Central memory CD4-positive, alpha-beta T cell (primary cell): ENCODE measurements around the gene GRIK4.

Experiments used
- DNase-seq: peaks from one replicate; pipeline ENCODE4 v3.0.0; 2022

Gene GRIK4

DNA sequence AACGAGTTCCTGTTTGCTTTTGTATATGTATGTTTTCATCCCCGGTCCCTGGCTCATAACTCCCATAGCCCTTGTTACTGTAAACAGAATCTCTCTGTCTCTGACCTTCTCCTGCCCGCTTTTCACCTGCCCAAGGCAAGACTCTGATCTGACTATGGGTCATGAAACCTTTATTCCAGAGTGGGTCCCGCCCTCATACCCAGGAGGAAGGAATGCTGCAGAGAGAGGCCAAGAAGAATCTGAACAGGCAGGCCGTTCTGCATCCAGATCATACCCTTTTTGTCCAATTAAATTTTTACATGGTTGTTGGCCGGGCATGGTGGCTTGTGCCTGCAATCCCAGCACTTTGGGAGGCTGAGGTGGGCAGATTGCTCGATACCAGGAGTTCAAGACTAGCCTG is 39.6 kb downstream of the GRIK4 start:
- DNase-seq = no peak

DNA sequence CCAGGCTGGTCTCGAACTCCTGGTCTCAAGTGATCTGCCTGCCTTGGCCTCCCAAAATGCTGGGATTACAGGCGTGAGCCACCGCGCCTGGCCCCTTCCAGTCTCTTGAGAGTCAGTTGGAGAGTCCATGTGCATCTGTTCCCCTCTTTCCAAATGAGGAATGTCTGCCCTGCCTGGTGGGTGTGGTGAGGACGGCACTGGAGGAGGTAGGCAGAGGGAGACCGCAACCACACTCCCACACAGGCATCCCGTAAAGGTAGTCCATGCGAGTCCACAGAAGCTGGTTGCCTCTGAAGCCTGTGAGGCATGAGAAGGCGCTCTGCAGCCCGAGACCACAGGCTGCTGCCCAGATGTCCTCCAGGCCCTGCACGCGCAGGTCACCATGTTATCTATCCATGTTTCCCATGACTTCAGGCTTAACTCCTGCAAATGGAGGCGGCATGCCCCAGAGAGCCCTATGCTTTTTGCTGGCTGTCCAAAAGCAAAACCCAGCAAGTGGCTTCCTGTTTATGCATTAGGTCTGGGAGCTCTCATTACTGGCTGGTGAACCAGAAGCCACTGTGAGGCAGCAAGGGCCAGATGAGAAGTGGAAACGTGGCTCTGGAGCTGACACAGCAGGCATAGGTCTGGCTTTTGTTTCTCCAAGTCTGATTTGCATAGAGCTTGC is 43.4 kb downstream of the GRIK4 start:
- no peak for DNase-seq

DNA sequence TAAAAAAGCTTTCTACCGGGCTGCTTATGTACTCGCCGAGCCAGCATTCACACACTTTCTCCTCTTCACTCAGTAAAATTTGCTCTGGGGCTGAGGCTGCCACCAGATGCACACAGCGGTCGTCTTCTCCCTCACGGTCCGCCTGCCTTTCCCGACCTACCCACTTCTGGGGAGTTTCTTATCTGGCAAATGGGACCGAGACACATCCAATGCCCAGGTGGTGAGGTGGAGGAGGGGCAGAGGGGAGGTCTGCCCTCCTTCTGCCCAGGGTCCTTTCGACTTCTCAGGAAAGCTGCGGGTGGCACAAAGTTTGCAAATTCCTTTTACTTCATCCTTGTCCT is 43.9 kb downstream of the GRIK4 start:
- DNase-seq = no peak

DNA sequence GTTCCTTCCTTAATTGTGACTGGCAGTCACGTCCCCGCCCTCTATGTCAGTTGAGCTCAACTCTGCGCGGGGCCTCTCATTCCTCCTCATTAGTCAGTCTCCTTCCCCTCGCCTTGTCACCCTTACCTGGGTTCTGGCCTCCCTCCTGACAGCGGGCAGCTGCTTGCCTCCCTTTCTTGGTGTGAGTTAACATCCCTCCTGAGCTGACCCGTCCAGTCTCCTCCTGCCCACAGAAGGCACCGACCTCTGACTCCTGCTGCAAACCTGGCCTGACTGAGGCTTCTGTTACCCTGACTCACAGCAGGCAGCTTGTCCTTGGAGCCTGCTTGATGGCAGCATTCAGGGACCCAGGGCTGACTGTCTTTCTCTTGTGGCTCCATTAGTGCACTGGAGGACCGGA is 45.2 kb downstream of the GRIK4 start:
- DNase-seq = no peak

DNA sequence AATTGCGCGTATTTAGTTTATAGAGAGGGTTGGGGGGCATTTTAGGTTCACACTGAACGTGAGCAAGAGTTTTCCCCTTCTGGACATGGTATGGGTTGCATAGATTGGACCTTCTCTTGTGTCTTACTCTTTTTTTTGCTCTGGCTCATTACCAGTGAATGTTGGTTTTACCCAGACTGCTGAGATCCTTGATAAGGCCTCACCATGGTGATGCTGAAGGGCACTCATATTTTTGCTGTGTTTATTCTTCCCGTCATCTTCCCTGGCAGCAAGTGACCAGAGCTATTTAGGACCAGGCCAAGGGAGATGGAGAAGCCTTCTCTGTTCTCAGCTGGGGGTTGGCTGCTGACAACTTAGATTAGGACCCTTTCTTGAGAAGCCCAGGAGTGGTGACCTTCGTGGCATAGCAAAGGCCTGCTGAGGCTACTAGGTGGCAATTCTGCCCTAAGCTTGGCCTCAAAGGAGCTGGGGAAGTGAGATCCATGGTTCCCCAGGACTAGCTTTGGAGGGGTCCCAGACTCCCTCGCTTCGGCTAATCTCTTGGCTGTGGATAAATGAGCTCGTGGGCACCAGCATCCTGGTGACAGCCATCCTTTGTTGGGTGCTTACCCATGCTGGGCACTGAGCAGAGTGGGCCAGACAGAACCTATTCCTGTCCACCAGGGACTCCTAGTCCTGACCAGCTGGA is 47.3 kb downstream of the GRIK4 start:
- no peak for DNase-seq

DNA sequence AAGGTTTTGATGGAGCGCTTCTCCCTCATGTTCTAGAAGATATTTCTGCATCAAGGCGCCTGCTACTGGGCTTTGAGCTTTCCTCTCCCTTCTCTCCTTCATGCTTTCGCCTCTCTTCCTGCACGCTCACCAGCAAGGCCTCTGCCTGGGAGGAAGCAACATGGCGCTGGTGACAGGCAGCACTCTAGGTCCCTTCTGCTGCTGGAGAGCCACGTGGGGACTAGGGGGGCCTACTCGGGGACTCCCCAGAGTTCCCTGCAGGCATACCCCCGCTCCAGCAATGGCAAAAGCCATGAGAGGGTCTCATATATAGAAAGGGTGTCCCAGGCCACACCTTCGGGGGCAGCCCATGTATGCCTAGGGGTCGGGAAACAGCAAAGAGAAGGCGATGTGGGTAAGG is 49.7 kb downstream of the GRIK4 start:
- DNase-seq = no peak

DNA sequence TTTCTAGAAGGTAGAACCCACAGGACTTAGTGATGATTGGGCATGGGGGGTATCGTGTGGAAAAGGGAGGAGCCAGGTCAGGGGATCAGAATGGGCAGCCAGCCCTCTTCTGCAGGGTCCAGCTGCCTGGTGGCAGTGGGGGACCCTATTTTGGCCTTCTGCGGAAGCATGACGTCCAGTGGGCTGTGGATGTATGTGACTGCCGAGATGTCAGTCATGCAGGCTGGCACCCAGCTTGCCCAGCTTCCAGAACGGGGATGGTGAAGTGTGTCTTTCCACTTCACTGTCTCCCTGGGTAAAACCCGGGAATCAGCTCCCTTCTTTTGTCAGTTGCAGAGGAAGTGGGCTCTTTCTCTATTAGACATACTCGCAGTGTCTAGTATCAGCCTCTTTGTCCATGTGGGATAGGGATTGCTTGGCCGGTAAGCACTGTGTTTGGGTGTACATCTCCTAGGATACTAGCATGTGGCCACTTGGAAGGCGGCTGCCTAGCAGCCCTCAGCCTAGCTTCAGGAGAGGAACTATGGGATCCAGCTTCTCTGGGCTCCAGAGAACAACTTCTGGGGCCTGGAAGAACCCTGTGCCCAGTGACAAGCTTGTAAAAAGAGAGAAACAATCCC is 51.4 kb downstream of the GRIK4 start:
- no peak for DNase-seq

DNA sequence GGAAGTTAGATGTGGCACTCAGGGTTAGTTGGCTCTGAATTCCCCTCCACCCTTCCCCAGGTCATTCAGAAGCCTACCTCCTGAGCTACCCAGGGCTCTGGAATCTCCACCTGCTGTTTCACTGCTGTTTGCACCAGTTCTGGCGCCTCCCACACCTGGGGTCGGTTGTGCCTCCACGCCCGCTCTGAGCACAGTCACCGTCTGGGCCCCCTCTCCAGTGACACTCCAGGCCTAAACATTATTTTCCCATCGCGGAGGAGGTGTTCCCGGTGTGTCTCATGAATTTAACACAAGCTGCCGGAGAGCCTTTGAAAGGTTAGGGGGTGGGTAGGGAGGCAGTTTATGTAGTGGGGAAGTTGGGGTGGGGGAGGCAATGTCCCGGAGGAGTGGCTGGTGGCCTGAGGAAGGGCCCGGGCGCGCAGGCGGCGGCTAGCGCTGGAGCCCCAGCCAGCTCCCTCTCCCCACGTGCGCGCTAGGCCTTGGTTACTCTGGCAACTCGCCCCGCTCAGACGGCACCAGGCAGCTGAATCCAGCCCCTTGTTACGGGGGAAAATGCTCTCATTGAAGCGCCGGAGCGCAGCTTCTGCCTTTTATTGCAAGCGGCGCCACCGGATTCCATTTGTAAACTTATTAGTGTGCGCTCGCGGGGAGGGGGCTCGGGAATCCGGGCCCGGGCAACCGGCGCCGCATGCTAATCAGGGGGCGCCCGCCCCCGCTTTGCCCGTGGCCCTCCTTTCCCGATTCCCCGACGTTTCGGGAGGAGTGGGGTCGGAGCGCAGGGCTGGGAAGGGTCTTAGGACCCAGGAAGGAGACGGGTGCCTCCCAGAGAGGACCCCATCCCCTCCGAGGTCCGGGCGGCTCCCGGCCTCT is 52.4 kb downstream of the GRIK4 start:
- no peak for DNase-seq

DNA sequence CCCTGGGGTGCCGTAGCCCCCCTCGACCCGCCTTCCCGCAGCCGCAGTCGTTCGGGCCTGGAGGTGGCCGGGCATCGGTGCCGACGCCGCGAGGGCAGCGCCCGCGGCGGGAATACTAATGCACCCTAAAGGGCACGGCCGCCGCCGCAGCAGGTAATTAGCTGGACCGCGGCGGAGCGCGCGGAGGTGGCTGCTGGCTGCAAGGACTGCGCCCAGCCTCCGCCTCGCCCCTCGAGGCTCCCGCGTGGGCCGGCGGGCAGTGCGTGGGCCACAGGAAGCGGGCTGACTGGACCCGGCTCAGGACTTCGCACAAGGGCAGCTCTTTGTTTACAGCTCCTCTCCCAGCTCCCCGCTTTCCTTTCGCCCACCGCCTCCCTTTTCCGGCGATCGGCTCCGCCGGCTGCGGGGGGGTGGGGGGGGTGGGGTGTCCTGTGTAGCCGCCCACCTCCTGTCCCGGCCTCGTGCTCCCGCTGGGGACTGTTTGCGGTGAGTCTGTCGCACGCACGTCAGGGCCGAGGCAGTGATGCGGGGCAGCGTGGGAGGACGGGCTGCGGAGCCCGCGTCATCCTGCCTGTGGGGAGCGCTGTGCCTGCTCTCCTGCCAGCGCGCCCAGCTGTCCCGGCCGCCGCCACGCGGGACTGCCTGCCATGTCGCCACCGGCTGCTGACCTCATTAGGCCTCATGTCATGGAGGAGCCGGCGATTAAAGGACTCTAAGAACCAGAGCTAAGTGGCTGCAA is 53.2 kb downstream of the GRIK4 start:
- no peak for DNase-seq

DNA sequence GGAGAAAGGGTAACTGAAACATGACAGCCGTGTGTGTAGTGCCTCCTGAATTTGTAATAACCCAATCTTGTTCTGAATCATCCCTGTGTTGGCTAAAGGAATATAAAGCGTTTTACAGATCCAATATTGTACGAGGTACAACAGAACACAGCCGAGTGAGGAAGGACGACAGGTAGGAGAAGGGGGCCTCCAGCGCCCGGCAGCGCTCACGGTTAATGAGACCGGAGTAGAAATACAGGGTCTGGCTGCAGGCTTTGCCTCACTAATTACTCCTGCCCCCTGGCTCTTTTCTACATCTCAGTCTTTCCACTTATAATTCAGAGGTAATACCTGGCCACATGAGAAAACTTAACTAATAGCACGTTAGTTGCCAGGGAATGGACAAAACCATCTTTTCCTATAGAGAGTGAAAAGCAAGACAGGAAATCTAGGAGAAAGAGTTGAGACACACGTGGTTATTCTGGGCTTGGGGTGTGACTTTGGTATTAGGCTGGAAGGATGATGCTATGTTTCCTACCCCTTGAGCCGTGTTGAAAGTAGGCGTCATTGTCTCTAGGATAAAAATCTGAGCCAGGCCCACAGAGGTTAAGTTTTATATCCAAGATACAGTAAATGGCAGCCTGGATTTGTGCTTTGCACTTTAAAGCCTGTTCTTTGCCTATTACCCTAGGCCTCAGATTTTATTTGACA is 54.1 kb downstream of the GRIK4 start:
- no peak for DNase-seq

DNA sequence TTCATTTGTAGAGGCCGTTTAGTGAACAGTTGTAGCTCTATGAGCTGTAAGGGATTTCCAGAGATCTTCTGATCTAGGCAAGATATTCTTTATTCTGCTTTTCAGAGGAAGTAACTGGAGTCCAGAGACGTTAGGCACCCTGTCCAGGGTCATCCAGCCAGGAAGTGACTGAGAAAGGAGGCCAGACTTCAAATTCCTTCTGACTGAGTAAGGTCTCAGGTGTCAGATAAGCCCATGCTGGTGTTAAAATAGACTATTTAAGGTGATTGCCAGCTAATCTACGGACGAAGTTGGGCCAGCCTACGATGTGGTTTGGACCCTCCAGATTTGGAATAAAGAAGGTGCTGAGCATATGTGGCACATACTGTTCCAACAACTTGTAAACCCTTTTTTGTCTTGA is 54.6 kb downstream of the GRIK4 start:
- no peak for DNase-seq

DNA sequence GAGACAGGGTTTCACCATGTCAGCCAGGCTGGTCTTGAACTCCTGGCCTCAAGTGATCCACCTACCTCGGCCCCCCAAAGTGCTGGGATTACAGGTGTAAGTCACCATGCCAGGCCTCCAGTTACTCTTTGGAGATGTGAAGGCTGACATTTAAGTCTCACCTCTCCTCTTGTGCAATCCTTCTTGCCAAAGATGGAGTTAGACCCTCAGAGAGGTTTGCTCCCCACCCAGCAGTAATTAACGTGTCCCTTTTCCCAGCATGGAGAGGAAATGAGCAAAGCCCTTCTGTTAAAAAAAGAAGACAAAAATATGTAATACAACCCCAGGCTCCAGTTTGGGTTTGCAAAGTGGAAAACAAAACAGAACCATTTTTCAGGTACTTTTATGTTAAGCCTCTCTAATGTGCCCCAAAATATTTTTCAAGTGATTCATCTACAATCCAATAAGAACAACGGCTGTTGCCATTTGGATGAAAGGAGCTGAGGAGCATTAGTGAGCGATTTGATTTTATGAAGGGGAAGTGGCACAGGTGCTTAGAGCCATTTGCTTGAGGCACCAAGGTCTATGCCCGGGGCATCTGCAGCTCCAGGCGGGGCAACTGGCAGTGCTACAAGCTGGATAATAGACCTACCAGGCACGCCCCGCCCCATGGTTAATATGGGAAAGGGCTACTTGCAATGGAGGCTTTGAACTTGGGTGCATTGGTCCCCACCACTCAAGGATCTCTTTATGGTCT is 57.2 kb downstream of the GRIK4 start:
- no peak for DNase-seq

DNA sequence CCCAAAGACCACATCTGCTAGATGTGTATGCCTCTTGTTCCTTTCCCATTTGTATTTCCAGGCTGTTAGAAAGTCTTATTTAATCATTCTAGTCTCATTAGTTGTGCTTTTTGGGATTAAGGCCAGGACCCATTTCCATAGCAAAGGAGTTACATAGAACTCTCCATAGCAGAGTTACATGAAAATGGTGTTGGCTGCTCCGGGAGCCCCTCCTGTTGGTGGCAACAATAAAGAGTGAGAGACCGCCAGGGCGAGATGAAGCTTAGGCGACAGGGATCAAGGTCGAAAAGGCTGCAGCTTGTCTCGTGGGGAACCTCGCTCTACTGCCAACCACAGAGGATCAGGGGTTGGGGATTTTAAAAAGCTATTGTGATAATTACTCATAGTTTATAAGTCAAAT is 58.3 kb downstream of the GRIK4 start:
- no peak for DNase-seq

DNA sequence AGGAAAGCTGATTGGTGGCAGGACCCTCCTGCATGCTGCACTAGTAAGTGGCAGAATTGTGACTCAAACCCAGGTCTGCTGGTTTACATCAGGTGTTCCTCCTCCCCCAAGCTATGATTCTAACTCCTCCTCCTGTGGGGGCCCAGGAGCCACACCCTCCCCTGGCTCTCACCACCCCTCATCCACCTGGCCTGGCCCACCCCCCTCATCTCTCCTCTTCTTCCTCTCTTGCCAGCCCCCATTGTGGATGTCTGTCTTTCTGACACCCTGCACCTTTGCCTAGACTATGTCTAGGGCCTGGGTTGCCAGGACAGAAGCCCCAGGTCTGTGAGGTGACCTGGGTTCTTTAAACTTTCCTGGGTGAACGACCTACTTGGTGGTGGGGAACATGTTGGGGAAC is 59.9 kb downstream of the GRIK4 start:
- no peak for DNase-seq

DNA sequence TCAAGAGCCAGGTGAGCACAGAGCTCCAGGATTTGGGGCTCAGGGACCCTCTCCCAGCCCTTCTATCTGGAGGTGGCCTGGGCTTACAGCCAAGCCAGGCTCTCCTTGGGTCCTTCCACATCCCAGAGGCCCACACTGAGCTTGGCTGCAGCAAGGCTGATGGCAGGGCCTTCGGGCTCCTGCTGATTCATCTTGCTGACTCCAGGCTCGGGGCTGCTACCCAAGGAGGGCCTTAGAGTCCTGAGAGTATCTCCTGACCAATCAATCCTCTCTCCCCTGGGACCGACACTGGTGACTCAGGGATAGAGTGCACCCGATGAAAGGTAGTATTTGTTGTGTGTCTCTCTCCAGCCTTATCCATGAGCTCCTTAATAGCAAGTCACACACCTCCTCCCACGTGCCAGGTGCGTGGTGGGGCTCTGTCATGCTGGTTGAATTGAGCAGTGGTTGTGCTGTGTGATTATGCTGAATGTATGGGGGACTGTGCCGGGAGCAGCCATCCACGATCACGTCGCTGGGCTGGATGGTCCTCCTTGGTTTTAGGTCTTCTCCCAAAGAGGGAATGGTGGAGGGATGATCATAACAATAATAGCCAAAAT is 62.3 kb downstream of the GRIK4 start:
- no peak for DNase-seq

DNA sequence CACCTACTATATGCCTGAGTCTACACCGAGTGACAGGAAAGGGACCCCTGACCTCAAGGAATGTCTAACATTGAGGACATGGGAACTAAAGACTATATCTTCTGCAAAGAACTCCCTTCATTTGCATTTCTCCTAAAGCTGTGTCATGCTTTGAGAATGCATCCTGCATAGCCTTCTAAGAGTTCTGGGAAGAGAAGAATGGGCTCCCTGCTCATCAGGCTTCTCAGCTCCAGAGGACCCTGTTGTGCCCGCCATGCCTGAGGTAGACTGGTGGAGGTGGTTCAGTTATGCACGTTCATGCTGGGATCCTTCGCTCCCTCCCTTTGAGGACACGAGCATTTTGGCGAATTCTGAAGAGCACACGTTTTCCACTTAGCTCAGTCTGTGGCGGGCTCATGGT is 63.3 kb downstream of the GRIK4 start:
- DNase-seq = no peak

DNA sequence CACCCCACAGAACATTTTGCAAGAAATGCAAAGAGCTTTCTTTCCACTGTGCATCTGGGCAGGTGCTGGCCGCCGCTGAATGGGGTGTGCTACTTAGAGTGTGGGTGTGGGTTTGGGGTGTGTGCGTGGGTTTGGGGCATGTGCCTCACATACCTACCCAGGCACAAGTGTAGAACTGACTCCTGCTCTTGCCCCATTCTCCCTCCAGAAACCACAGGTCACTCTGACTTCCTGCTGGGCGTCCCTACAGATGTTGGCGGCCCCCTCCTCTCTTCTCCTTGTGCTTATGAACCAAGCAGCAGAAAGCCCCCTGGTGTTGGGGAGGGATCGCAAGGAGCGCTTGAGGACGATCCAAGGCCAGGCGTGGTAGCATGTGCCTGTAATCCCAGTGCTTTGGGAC is 63.9 kb downstream of the GRIK4 start:
- DNase-seq = no peak

DNA sequence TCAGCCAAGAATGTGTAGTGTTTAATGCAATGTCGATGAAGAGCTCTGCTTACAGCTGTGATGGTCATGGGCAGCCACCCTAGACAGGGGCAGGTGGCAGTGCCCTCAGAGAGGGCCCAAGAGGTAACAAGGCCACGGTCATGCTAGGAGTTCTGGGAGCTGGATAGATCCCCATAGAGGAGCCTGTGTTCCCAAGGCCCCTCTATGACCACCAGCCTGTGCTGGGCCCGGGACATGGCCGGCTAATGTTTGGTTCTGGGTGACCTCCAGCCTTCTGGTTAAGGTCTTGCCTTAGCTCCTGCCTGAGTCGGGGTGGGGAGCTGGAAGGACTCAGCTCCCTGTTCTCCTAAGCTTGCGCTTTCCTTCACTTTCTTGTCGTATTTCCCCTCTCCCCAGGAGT is 65.1 kb downstream of the GRIK4 start:
- no peak for DNase-seq

DNA sequence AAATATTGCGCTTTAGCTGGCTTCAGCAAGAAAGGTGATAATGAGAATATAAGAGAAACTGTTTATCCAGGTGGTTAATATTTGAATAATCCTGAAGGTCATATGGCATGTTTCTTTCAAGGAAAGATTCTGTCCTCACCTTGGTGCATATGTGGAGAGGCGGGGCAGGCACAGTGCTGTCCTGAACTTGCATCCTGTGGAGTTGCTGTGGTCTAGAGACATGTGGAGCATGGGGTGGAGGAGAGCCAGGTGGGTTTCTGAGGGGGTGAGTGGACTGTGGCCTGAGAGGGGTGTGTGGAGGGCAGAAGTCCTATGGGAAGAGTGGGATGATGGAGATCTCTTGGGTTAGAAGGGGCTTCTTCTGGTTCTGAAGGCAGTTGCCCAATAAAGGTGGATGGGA is 65.5 kb downstream of the GRIK4 start:
- DNase-seq = no peak

DNA sequence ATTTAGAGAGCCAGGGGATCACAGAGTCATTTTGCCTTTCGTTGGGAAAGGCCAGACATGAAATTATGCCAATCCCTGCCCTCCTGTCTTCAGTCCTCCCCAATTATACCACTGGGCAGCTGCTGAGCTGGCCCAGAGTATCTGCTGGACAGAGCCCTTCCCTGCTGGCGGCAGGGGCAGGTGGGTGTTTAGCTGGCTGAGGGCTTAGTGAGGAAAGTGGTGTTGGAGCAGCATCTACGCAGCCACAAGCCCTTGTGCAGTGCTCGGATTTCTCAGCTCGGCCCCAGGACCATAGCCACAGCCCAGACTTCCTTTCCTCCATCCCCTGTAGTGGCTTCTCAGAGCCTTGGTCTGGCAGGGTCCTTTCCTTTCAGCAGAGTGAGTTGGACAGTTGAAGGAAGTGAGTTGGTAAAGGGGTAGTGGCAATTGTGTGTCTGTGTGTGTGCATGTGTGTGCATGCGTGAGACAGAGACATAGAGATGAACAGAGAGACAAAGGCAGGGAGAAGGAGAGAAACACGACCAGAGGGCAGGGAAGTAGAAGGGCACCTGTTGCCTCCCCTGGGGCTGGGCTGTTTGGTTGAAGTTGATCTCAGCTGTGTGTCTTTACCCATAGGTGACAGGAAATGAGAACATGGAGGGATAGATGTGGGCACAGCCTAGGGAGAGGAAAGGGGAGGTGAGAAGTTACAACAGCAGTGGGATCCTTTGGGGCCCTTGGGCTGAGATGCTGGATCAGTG is 66.2 kb downstream of the GRIK4 start:
- DNase-seq = no peak
